Measurements from ENCODE around the gene IL15RA.

IL15RA gene

GRCh38 chr10:5970066-5970465 is 7.3 kb downstream of the IL15RA start:
- Histone ChIP-seq H3K27ac (ENCODE audit: low read depth, low read length) (no peak overlapping the region), H3F3A (ENCODE audit: insufficient read depth) (no peaks in the 10 kb centered on the region), H3K9ac (ENCODE audit: low read length) (no peak overlapping the region), H3K9me3 (ENCODE audit: insufficient read depth, low read length) (no peaks in the 10 kb centered on the region), H3K4me2 (ENCODE audit: low read depth, low read length, poor library complexity, severe bottlenecking) (no peak overlapping the region), H4K20me1 (ENCODE audit: low read depth, low read length) (no peaks in the 10 kb centered on the region), H3K79me2 (ENCODE audit: insufficient read depth, low read length) (no peaks in the 10 kb centered on the region), H3K36me3 (ENCODE audit: low read length) (no peaks in the 10 kb centered on the region), H3K9me2 (replicated peaks; ENCODE audit: insufficient read depth, low read length) (no peaks in the 10 kb centered on the region), H2AFZ (ENCODE audit: low read depth, low read length, severe bottlenecking) (no peak overlapping the region), H3K4me3 (ENCODE audit: insufficient read depth, low read length, poor library complexity, severe bottlenecking) (no peak overlapping the region), H3K27me3 (ENCODE audit: low read length) (no peaks in the 10 kb centered on the region)
- TF ChIP-seq EZH2phosphoT487 (conservative IDR thresholded peaks at IDR 0.05; ENCODE audit: low read length) (no peak), CTCF (IDR thresholded peaks at IDR 0.05; ENCODE audit: insufficient read depth, low read length, poor library complexity, severe bottlenecking) (no peak)

GRCh38 chr10:5968681-5969453 is 8.5 kb downstream of the IL15RA start:
- Histone ChIP-seq H3K79me2 (ENCODE audit: insufficient read depth, low read length) (no peaks in the 10 kb centered on the region), H3K36me3 (ENCODE audit: low read length) (no peaks in the 10 kb centered on the region), H3K9me3 (ENCODE audit: insufficient read depth, low read length) (no peaks in the 10 kb centered on the region), H3K27ac (ENCODE audit: low read depth, low read length) (no peak overlapping the region), H4K20me1 (ENCODE audit: low read depth, low read length) (no peaks in the 10 kb centered on the region), H3K9me2 (replicated peaks; ENCODE audit: insufficient read depth, low read length) (no peaks in the 10 kb centered on the region), H3F3A (ENCODE audit: insufficient read depth) (no peaks in the 10 kb centered on the region), H3K9ac (ENCODE audit: low read length) (no peak overlapping the region), H3K4me2 (ENCODE audit: low read depth, low read length, poor library complexity, severe bottlenecking) (no peak overlapping the region), H3K4me3 (ENCODE audit: insufficient read depth, low read length, poor library complexity, severe bottlenecking) (no peak overlapping the region), H2AFZ (ENCODE audit: low read depth, low read length, severe bottlenecking) (no peak overlapping the region), H3K27me3 (ENCODE audit: low read length) (no peaks in the 10 kb centered on the region)
- TF ChIP-seq EZH2phosphoT487 (conservative IDR thresholded peaks at IDR 0.05; ENCODE audit: low read length): no peak
- no peak for TF ChIP-seq CTCF (IDR thresholded peaks at IDR 0.05; ENCODE audit: insufficient read depth, low read length, poor library complexity, severe bottlenecking)

- TF ChIP-seq CTCF (IDR thresholded peaks at IDR 0.05; ENCODE audit: insufficient read depth, low read length, poor library complexity, severe bottlenecking) (no peak), EZH2phosphoT487 (conservative IDR thresholded peaks at IDR 0.05; ENCODE audit: low read length) (no peak)
Measured at GRCh38 chr10:5968037-5968680, 9.2 kb downstream of the IL15RA start.

More at GRCh38 chr10:5968037-5968680, 9.2 kb downstream of the IL15RA start:
- Histone ChIP-seq H3K4me3 (ENCODE audit: insufficient read depth, low read length, poor library complexity, severe bottlenecking) (no peak overlapping the region), H4K20me1 (ENCODE audit: low read depth, low read length) (no peaks in the 10 kb centered on the region), H3K27me3 (ENCODE audit: low read length) (no peaks in the 10 kb centered on the region), H3K4me2 (ENCODE audit: low read depth, low read length, poor library complexity, severe bottlenecking) (no peak overlapping the region), H3K9me2 (replicated peaks; ENCODE audit: insufficient read depth, low read length) (no peaks in the 10 kb centered on the region), H3K36me3 (ENCODE audit: low read length) (no peaks in the 10 kb centered on the region), H3K79me2 (ENCODE audit: insufficient read depth, low read length) (no peaks in the 10 kb centered on the region), H3K27ac (ENCODE audit: low read depth, low read length) (no peak overlapping the region), H3K9ac (ENCODE audit: low read length) (no peak overlapping the region), H3F3A (ENCODE audit: insufficient read depth) (no peaks in the 10 kb centered on the region), H3K9me3 (ENCODE audit: insufficient read depth, low read length) (no peaks in the 10 kb centered on the region), H2AFZ (ENCODE audit: low read depth, low read length, severe bottlenecking) (no peak overlapping the region)
